WTC11 (cell line): ENCODE measurements around the gene TREML4.

ENCODE experiments used
- FOXJ3 ChIP-seq: sonication (generic); formaldehyde crosslinking; IDR thresholded peaks from 2 replicates; pipeline ENCODE4 v1.9.0; 2021; ENCODE audit warnings: missing genetic modification reagents, mild to moderate bottlenecking, borderline replicate concordance
- JUN ChIP-seq: sonication (generic); formaldehyde crosslinking; IDR thresholded peaks from 2 replicates; pipeline ENCODE4 v1.8.0; 2023; ENCODE audit warnings: mild to moderate bottlenecking, missing genetic modification reagents
- MXD4 ChIP-seq: fragments of 250-450 bp; sonication (Bioruptor Pico); IDR thresholded peaks from 2 replicates; pipeline ENCODE4 v1.8.0; 2021; ENCODE audit warnings: mild to moderate bottlenecking, moderate library complexity, borderline replicate concordance
- NR2C2 ChIP-seq: sonication (generic); formaldehyde crosslinking; IDR thresholded peaks from 2 replicates; pipeline ENCODE4 v1.8.0; 2022; ENCODE audit warnings: mild to moderate bottlenecking, missing genetic modification reagents
- SOX15 ChIP-seq: fragments of 250-450 bp; sonication (Bioruptor Pico); IDR thresholded peaks from 2 replicates; pipeline ENCODE4 v1.9.0; 2021; ENCODE audit warnings: mild to moderate bottlenecking
- TEAD1 ChIP-seq: sonication (generic); formaldehyde crosslinking; IDR thresholded peaks from 2 replicates; pipeline ENCODE4 v1.8.0; 2022; ENCODE audit warnings: mild to moderate bottlenecking, missing genetic modification reagents
- ZNF423 ChIP-seq: fragments of 250-450 bp; sonication (Bioruptor Pico); IDR thresholded peaks from 2 replicates; pipeline ENCODE4 v2.1.2; 2022; ENCODE audit warnings: mild to moderate bottlenecking, moderate library complexity
- TF ChIP-seq, protein P1 (sequence below): fragments of 200-600 bp; IDR thresholded peaks from 2 replicates; pipeline ENCODE4 v1.8.0; 2022; ENCODE audit warnings: antibody characterized with exemption
- TF ChIP-seq, protein P2 (sequence below): sonication (generic); formaldehyde crosslinking; conservative IDR thresholded peaks from 2 replicates; pipeline ENCODE4 v1.8.1; 2022; ENCODE audit warnings: mild to moderate bottlenecking, missing genetic modification reagents
- TF ChIP-seq, protein P3 (sequence below): sonication (generic); formaldehyde crosslinking; IDR thresholded peaks from 2 replicates; pipeline ENCODE4 v1.8.0; 2023; ENCODE audit warnings: mild to moderate bottlenecking, missing genetic modification reagents
- TF ChIP-seq, protein P4 (sequence below): sonication (generic); formaldehyde crosslinking; conservative IDR thresholded peaks from 2 replicates; pipeline ENCODE4 v1.8.1; 2023; ENCODE audit warnings: mild to moderate bottlenecking, low read depth, missing genetic modification reagents, moderate library complexity
- TF ChIP-seq, protein P5 (sequence below): sonication (generic); formaldehyde crosslinking; IDR thresholded peaks from 2 replicates; pipeline ENCODE4 v1.8.1; 2022; ENCODE audit warnings: low read depth, missing genetic modification reagents, borderline replicate concordance

DNA sequence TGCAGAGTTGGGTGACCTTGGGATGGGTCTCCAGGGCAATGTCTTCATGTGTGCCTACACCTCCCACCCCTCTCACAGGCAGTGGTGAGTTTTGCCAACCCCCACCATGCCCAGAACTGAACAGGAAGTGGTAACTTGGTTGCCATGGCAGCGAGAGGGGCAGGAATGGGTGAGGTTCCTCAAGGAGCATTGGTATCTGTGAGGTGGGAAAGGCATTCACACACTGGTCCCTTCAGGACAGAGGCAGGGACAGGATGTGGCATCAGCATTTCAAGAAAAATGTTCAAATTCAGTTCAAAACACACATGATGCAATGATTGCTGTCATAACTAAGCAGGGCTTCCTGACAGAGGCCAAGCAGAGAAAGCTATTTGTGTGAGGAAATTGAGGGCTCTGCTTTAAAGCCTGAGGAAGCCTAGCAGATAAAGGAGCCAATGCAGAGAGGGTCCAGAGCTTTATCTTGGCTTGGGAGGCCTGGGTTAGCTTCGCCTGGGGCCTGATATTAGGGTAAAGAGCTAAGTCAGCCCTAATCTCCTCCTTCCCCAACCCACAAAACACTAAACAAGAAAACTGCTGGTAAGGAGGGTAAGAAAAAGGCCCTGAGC is 27.8 kb upstream of the TREML4 start:
- TF ChIP-seq, protein P1, sequence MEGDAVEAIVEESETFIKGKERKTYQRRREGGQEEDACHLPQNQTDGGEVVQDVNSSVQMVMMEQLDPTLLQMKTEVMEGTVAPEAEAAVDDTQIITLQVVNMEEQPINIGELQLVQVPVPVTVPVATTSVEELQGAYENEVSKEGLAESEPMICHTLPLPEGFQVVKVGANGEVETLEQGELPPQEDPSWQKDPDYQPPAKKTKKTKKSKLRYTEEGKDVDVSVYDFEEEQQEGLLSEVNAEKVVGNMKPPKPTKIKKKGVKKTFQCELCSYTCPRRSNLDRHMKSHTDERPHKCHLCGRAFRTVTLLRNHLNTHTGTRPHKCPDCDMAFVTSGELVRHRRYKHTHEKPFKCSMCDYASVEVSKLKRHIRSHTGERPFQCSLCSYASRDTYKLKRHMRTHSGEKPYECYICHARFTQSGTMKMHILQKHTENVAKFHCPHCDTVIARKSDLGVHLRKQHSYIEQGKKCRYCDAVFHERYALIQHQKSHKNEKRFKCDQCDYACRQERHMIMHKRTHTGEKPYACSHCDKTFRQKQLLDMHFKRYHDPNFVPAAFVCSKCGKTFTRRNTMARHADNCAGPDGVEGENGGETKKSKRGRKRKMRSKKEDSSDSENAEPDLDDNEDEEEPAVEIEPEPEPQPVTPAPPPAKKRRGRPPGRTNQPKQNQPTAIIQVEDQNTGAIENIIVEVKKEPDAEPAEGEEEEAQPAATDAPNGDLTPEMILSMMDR = no peak
- TF ChIP-seq ZNF423 (CRISPR knock-in tag) = no peak
- TF ChIP-seq, protein P2, sequence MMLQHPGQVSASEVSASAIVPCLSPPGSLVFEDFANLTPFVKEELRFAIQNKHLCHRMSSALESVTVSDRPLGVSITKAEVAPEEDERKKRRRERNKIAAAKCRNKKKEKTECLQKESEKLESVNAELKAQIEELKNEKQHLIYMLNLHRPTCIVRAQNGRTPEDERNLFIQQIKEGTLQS = no peak
- no peak for TF ChIP-seq NR2C2 (CRISPR knock-in tag)
- TF ChIP-seq, protein P3, sequence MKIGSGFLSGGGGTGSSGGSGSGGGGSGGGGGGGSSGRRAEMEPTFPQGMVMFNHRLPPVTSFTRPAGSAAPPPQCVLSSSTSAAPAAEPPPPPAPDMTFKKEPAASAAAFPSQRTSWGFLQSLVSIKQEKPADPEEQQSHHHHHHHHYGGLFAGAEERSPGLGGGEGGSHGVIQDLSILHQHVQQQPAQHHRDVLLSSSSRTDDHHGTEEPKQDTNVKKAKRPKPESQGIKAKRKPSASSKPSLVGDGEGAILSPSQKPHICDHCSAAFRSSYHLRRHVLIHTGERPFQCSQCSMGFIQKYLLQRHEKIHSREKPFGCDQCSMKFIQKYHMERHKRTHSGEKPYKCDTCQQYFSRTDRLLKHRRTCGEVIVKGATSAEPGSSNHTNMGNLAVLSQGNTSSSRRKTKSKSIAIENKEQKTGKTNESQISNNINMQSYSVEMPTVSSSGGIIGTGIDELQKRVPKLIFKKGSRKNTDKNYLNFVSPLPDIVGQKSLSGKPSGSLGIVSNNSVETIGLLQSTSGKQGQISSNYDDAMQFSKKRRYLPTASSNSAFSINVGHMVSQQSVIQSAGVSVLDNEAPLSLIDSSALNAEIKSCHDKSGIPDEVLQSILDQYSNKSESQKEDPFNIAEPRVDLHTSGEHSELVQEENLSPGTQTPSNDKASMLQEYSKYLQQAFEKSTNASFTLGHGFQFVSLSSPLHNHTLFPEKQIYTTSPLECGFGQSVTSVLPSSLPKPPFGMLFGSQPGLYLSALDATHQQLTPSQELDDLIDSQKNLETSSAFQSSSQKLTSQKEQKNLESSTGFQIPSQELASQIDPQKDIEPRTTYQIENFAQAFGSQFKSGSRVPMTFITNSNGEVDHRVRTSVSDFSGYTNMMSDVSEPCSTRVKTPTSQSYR (CRISPR knock-in tag) = no peak
- TF ChIP-seq FOXJ3 (CRISPR knock-in tag) = no peak
- no peak for TF ChIP-seq MXD4 (CRISPR knock-in tag)
- no peak for TF ChIP-seq SOX15
- no peak for TF ChIP-seq JUN (CRISPR knock-in tag)
- no peak for TF ChIP-seq TEAD1
- TF ChIP-seq, protein P4, sequence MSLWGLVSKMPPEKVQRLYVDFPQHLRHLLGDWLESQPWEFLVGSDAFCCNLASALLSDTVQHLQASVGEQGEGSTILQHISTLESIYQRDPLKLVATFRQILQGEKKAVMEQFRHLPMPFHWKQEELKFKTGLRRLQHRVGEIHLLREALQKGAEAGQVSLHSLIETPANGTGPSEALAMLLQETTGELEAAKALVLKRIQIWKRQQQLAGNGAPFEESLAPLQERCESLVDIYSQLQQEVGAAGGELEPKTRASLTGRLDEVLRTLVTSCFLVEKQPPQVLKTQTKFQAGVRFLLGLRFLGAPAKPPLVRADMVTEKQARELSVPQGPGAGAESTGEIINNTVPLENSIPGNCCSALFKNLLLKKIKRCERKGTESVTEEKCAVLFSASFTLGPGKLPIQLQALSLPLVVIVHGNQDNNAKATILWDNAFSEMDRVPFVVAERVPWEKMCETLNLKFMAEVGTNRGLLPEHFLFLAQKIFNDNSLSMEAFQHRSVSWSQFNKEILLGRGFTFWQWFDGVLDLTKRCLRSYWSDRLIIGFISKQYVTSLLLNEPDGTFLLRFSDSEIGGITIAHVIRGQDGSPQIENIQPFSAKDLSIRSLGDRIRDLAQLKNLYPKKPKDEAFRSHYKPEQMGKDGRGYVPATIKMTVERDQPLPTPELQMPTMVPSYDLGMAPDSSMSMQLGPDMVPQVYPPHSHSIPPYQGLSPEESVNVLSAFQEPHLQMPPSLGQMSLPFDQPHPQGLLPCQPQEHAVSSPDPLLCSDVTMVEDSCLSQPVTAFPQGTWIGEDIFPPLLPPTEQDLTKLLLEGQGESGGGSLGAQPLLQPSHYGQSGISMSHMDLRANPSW (CRISPR knock-in tag) = no peak
- TF ChIP-seq, protein P5, sequence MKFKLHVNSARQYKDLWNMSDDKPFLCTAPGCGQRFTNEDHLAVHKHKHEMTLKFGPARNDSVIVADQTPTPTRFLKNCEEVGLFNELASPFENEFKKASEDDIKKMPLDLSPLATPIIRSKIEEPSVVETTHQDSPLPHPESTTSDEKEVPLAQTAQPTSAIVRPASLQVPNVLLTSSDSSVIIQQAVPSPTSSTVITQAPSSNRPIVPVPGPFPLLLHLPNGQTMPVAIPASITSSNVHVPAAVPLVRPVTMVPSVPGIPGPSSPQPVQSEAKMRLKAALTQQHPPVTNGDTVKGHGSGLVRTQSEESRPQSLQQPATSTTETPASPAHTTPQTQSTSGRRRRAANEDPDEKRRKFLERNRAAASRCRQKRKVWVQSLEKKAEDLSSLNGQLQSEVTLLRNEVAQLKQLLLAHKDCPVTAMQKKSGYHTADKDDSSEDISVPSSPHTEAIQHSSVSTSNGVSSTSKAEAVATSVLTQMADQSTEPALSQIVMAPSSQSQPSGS (CRISPR knock-in tag) = no peak
